Ishikawa (cell line): ENCODE measurements around the gene GAS7.

ENCODE experiments used
- CEBPB ChIP-seq: IDR thresholded peaks from 2 replicates; pipeline ENCODE4 v1.6.1; 2012
- CREB1 ChIP-seq: IDR thresholded peaks from 2 replicates; pipeline ENCODE4 v1.6.1; 2012; ENCODE audit warnings: low read depth
- EGR1 ChIP-seq: IDR thresholded peaks from 2 replicates; pipeline ENCODE4 v1.6.1; 2012
- EP300 ChIP-seq: IDR thresholded peaks from 2 replicates; pipeline ENCODE4 v1.6.1; 2012; ENCODE audit warnings: borderline replicate concordance
- FOXM1 ChIP-seq: IDR thresholded peaks from 2 replicates; pipeline ENCODE4 v1.6.1; 2012; ENCODE audit warnings: low read depth, borderline replicate concordance
- MAX ChIP-seq: IDR thresholded peaks from 2 replicates; pipeline ENCODE4 v1.6.1; 2012
- NFIC ChIP-seq: IDR thresholded peaks from 2 replicates; pipeline ENCODE4 v1.6.1; 2012
- RAD21 ChIP-seq: IDR thresholded peaks from 2 replicates; pipeline ENCODE4 v1.6.1; 2012; ENCODE audit warnings: low read depth
- REST ChIP-seq: IDR thresholded peaks from 2 replicates; pipeline ENCODE4 v1.6.1; 2012; ENCODE audit warnings: low read depth, mild to moderate bottlenecking
- TAF1 ChIP-seq: IDR thresholded peaks from 2 replicates; pipeline ENCODE4 v1.6.1; 2012; ENCODE audit warnings: low read depth, mild to moderate bottlenecking
- TCF12 ChIP-seq: IDR thresholded peaks from 2 replicates; pipeline ENCODE4 v1.6.1; 2012; ENCODE audit warnings: low read depth
- TEAD4 ChIP-seq: IDR thresholded peaks from 2 replicates; pipeline ENCODE4 v1.6.1; 2012
- USF1 ChIP-seq: IDR thresholded peaks from 2 replicates; pipeline ENCODE4 v1.6.1; 2012
- YY1 ChIP-seq: IDR thresholded peaks from 2 replicates; pipeline ENCODE4 v1.6.1; 2012; ENCODE audit warnings: low read depth
- ZBTB7A ChIP-seq: IDR thresholded peaks from 2 replicates; pipeline ENCODE4 v1.6.1; 2012; ENCODE audit warnings: low read depth

The GAS7 gene

GRCh38 chr17:9913476-9913875 is 284.9 kb downstream of the GAS7 start:
- no peak for TF ChIP-seq REST
- TF ChIP-seq EP300: no peak
- no peak for TF ChIP-seq TAF1
- no peak for TF ChIP-seq USF1
- TF ChIP-seq CREB1: no peak
- TF ChIP-seq EGR1: no peak

GRCh38 chr17:9912121-9913099 is 286.0 kb downstream of the GAS7 start:
- no peak for TF ChIP-seq NFIC
- TF ChIP-seq EP300: no peak
- TF ChIP-seq REST: no peak
- no peak for TF ChIP-seq MAX
- no peak for TF ChIP-seq TEAD4
- no peak for TF ChIP-seq CEBPB
- no peak for TF ChIP-seq USF1
- TF ChIP-seq EGR1: no peak
- no peak for TF ChIP-seq YY1
- TF ChIP-seq TCF12: no peak
- TF ChIP-seq ZBTB7A: no peak
- no peak for TF ChIP-seq CREB1
- no peak for TF ChIP-seq TAF1
- no peak for TF ChIP-seq FOXM1
- TF ChIP-seq RAD21: no peak

- TF ChIP-seq EGR1: no peak
These were observed 287.3 kb downstream of the GAS7 start for GRCh38 chr17:9911089-9911488.

- no peak for TF ChIP-seq ZBTB7A
- TF ChIP-seq USF1: no peak
- TF ChIP-seq TCF12: no peak
- TF ChIP-seq TAF1: no peak
- no peak for TF ChIP-seq RAD21
- TF ChIP-seq CEBPB: no peak
- TF ChIP-seq NFIC: no peak
- no peak for TF ChIP-seq CREB1
- no peak for TF ChIP-seq YY1
- TF ChIP-seq FOXM1: no peak
- no peak for TF ChIP-seq EGR1
- TF ChIP-seq REST: no peak
These were observed 289.8 kb downstream of the GAS7 start for GRCh38 chr17:9908649-9909042.
